ENCODE results near the gene ZDHHC14.
"Not testable (repeated sequence)": the region's sequence is repeated elsewhere in the genome, so short reads cannot be mapped to it uniquely, and the experiment has no call there.

Gene ZDHHC14

DNA sequence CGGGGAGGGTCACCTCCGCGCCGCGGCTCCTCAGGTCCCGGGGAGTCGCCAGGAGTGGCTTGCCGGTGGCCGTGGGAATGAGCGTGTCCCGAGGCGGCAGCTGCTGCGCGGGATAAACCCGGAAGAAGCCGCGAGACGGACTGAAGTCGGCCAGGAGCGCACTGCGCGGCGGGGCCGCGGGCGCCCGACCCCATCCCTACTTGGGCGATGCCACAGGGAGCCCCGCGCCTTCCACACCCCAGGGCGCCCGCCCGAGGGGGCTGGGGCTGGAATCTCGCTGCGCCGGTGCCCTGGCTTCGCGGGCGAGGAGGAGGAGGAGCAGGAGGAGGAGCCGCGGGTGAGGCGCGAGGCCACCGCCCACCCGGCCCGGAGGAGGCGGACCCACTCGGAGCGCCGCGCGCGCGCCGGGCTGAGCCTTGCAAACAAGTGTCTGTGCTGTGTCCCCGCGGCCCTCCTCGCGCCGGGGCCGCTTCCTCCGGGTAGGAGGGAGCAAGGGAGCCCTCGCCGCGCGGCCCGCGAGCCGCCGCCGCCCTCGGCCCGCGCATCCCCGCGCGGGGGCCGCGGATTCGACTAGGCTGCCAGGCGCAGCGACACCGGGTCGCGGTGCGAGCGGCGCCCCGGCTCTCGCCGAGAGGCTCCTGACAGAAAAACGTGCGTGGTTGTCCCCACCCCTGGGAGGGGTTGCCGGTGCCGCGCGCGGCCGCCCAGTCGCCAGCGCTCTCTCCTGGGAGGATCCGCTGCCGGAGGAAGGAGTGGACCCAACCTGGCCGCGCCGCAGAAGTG lies at the start of gene ZDHHC14:
TSS of gene ZDHHC14 (plus strand) at position 412 of the 783 bp plus-strand sequence.
- peak; percentile 77 for DNase-seq (ENCODE audit: low read depth)

DNA sequence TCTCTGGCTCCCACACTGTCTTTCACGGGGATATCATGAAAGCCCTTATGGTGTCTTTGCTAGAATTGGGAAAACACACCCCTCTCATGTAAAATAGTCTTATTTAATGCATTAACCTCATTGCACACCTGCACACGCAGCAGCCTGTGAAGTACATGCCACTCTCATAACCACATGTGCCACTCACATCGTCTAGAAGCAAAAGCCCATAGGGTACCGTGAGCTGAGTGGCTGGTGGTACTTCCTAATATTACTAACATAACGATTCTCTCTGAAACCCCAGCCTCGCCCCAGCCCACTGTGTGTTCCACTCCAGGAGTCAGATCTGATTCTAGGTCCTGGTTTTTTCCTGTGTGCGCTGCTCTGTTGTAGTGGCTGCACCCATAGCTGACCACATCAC lies 48.2 kb upstream of the ZDHHC14 start:
- no peak for DNase-seq (ENCODE audit: low read depth)

DNA sequence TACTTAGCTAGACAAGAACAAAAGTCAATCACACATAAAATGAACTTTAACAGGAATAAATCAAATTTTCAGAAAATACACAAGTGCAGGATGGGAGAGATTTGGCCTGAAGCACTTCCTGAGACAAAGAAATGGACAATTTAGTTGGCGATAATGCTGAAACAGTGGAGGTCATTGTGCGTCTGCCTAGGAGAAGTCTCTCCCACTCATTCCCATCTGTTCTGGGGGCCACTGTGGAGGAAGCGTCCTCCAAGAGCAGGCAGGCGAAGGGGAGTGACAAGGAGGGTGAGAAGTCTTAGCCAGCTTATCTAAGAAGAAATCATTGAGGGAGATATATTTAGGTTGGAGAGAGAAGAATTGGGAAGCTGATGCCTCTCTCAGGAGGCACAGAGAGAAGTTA lies 47.5 kb upstream of the ZDHHC14 start:
- no peak for DNase-seq (ENCODE audit: low read depth)

DNA sequence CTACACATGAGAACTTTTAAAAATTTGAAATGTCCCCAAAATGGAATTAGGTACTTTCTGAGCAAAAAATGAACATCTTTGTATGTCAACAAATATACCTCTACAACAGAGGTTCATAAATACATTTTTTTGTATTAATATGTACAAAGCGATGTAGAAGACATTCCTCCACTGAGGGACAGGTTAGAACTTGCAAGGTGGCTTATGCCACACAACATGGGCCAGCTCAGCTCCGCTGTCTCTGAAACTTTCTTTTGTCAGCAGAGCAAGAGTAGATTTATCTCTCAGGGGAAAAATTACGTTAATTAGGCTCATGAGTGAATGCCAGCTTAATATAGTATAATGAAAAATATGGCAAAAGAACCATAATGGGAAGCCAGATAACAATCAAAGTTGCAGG lies 47.0 kb upstream of the ZDHHC14 start:
- DNase-seq (ENCODE audit: low read depth): no peak

DNA sequence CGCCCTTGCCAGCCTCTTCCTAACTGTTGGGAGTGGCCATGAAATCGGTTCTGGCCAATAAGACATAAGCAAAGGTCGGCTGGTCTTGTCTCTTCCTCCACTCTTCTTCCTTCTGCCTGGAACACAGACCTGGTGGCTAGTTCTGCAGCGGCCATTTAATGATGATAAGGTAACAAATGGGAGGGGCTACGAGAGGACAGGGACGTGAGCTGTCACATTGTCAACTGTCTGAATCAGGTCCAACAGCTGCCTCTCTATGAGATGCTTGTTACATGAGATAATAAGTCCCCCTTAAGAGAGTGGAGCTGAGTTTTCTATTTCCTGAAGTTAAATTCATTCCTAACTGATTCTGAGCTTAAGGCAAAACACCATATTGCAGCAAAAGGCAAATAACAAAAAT lies 45.2 kb upstream of the ZDHHC14 start:
- DNase-seq (ENCODE audit: low read depth): no peak

DNA sequence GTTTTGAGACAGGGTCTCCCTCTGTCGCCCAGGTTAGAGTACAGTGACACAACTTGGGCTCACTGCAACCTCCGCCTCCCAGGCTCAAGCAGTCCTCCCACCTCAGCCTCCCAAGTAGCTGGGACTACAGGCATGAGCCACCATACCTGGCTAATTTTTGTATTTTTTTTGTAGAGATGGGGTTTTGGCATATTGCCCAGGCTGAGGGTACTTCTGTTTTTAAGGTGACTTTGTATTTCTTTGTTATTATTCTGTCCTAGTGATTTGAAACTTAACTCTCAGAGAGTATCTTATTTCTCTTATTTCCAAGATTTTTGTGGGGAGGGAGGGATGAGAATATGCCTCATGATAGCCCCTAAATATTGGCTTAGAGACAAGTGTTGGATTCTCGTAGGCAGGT lies 43.7 kb upstream of the ZDHHC14 start:
- not testable (repeated sequence) for DNase-seq (ENCODE audit: low read depth)

DNA sequence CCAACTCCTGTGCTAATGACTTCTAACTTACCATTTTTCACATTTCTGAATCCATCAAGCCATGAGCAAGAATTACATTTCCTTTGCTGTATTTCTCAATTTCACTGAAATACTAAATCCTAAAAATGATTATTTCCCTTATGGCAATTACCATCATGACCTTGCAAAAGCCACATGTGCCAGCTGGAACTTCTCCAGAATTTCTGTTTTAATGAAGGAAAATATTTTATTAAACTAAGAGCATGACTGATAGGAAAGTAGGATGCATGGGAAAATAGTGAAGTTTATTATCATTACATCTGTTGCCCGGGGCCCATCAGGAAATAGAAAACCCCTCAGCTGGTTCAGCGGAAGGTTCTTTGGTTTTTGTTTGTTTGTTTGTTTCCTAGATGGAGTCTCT lies 43.2 kb upstream of the ZDHHC14 start:
- no peak for DNase-seq (ENCODE audit: low read depth)

DNA sequence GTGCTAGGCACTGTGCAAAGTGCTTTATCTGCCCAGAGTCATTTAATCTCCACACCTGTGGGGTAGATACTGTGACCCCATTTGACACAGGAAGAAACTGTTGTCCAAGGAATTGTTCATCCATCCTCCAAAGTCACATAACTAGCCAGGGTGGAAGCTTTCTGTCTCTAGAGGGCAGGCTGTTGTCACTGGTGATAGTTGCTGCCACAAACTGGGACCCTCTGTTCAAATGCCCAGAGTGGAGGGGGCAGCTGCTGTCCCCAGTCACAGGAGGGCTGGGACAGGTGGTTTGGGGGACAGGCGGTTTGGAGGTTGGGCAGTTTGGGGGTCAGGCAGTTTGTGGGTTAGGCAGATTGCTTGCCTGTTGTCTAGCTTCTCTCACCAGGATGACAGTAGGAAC lies 41.6 kb upstream of the ZDHHC14 start:
- DNase-seq (ENCODE audit: low read depth): no peak

DNA sequence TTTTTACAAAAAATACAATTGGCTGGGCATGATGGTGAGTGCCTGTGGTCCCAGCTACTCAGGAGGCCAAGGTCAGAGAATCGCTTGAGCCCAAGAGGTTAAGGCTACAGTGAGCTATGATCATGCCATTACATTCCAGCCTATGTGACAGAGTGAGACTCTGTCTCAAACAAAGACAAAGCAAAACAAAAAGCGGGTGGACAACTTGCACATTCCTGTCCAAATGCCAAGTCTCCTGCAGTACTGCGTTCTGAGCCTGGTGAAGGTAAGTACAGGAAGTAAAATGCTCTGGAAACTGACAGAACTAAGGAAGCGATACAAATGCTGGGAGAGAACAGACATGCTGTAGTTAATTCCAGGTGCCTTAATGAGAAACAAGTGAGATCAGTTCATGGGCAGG lies 37.3 kb upstream of the ZDHHC14 start:
- DNase-seq (ENCODE audit: low read depth): no peak

DNA sequence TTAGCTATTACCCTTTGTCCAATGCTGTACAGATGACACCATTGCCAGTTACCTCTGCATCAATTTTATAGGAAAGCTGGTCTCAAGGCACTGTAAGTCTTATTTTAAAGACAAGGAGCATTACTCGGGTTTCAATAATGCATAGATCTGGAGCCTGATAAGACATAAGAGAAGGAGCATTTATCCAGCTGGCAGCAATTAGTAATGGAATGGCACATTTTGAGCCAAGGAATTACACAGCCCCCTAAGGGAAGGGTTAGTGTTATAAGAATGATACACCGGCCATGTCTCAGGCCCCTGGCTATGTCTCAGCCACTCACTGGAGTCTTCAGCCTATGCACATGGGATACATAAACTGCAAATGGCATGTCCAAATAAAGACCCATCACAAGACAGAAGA lies 34.6 kb upstream of the ZDHHC14 start:
- DNase-seq (ENCODE audit: low read depth): no peak

DNA sequence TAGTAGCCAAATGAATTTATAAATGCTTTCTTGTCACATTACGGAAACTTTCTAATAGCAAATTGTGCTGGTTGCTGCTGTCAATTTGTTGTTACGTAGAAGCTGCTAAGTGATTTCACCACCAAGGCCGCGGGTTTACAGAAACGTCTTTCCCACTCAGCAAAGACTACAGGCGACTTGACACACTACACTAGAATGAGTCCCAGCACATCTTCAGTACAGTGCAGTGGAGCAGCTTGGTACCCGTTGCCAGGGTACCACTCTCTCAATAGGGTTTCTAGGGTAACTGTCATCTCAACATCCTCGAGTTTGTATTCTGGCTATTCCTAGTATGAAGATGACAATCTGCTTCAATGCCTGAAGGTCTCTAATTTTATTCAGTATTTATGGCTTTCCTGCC lies 22.7 kb upstream of the ZDHHC14 start:
- DNase-seq (ENCODE audit: low read depth): no peak

DNA sequence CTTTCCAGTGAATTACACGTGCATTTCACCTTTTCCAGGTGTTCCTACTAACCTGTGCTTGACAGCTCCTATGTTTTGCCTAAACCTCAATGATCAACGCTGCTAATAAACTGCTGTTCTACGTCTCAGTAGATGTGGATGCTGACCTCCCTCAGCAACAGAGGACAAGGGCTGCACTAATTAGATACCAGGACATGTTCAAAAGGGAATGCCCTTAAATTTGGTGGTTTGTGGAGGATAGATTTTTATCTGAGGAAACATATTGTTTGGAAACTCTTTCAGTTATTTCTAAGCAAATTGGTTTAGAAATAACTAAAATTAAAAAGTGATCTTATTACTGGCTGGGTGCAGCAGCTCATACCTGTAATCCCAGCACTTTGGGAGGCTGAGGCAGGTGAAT lies 19.1 kb upstream of the ZDHHC14 start:
- DNase-seq (ENCODE audit: low read depth): no peak

DNA sequence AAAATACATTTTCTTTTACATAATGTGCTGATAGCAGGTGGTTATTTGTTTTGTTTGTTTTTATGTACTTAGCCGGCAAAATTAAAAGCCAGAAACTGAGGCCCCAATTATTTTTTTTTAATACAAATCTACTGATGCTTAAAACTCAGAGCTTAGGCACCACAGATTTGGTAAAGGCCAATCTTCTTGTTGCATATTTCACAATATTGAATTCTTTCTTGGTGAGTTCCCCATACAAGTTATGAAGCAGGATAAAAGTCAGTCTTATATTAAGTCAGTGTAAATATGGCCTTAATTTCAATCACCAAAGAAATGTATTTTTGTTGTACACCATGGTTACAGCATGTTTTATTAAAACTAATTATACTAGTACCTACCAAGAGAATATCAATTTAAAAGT lies 16.3 kb upstream of the ZDHHC14 start:
- no peak for DNase-seq (ENCODE audit: low read depth)

DNA sequence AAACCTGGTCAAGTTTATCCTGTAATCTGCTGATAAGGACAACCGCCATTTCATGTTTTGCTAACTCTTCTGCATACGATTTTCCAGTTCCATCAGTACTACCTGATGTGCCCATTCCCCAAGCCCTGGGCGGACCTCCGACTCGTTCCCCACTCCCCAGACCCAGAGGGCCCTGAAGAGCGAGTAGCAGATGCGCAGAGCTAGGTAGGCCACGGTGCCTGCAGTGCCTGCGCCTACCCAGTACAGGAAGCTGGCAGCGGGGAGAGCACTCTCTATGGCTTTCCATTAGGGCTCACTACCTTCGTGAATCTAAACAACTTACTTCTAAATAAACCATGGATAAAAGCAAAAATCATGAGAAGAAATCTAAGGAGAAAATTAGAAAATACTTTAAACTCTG lies 14.3 kb upstream of the ZDHHC14 start:
- DNase-seq (ENCODE audit: low read depth): no peak

DNA sequence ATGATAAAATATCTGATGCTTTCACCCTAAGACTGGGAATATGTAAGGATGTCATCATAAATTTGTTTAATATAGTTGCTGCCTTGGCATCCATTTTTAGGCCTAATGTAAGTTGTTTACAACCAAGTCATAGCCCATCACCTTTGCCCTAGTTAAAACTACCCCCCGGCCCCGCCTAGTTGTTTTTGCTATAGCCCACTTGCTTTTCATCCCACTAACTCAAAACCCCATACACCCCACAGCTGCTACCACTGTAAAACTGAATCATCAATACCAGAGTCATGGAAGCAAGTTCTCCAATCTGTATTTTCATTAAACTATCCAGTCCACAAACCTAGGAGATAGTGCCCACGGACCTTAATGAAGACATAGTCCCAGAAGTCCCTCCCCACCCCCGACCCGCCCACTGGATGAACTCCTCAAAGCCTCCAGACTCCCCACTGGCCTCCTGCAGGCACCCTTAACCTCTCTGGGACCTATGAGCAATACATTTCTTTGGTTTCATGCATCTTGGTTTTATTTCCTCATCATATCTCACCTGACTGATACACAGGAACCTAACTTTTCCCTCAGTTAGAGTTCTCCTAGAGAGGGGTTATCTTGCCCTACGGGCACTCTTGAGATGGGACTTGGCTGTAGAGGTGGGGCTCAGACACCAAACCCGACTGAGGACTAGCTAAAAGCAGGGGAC lies 12.5 kb upstream of the ZDHHC14 start:
- DNase-seq (ENCODE audit: low read depth): no peak

DNA sequence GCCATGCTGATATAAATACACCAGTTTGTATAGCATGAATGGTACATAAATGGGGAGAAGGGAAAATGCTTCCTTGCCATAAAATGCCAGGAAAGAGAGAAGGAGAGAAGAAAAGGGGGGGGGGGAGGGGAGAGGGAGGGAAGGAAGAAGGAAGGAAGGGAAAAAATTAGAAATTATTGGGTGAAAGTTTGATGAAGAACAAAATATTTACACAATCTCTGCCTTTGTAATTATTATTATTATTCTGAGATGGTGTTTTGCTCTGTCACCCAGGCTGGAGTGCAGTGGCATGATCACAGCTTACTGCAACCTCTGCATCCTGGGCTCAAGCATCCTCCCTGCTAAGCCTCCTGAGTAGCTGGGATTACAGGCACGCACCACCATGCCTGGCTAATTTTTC lies 10.2 kb upstream of the ZDHHC14 start:
- no peak for DNase-seq (ENCODE audit: low read depth)

DNA sequence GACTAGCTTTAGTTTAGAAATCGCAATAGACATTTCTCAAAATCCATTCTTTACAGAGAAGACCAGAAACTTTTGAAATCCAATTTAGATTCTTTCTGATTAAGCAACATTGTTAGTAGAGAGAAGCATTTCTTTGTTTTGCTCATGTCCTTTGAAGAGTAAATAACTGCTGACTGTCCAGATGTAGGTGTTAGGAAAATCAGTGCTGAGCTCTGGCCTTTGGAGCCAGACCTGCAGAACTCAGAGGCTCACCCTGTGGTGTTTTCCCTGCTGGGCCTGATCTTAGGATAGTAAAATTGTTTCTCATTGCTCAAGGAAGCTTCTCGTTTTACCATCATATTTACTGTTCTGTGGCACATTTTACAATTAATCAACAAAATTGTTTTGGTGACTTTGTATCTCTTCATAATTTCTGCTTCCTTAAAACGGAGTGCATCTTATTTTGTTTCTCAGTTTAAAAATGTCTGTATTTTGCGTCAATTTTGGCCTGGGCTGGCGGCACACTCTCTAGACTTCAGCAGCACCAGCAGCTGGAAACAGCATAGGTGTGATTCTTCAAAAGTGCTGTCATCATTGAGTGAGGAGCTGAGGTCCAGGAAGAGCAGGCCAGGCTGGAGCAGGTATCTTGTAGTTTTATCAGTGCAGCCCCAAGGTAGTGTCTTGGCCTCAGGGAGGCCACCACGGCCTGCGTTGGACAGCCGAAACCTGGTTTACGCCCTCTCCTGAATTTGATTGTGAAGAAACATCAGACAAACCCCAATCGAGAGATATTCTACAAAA lies 8.3 kb upstream of the ZDHHC14 start:
- DNase-seq (ENCODE audit: low read depth): no peak

DNA sequence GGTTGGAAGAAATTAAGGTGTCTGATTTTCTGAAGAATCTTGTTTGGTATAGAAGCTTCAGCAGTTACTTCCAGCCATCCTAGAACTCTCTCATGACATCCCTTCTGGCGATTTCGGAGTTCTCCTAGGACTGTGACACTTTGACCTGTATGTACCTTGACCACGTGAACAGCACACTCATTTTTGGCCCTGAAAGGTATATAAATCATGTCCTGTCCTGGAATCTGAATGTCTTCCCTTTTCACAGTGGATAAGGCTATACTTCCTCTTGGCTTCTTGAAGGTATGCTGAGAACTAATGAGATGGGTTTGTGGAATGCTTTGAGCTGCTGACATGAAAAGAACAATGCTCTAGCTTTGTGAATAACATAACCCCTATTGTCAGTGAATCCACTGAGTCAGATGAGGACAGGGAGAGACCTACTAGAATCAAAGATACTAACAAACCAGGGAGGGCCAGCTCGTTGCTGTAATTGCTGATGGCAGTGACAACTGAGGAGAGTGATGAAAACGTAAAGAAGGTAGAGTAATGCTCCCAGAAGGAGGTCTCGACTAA lies 6.0 kb upstream of the ZDHHC14 start:
- DNase-seq (ENCODE audit: low read depth): no peak

DNA sequence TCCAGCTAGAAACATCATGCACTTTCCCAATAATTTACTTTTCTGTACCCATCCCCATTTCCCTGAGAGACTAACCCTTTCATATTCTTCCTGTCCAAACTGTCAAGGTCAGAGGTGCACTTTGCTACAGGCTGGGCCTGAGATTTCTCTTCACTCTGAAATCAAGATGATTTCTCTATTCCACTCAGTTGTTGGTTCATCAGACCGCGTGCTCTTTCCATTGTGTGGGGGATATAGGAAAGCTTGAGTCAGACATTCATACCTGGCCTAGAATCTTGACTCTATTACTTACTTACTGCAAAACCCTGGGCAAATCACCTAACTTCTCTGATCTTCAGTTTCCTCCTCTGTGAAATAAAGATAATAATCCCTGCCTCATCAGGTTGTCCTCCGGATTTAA lies 4.7 kb upstream of the ZDHHC14 start:
- DNase-seq (ENCODE audit: low read depth): no peak

DNA sequence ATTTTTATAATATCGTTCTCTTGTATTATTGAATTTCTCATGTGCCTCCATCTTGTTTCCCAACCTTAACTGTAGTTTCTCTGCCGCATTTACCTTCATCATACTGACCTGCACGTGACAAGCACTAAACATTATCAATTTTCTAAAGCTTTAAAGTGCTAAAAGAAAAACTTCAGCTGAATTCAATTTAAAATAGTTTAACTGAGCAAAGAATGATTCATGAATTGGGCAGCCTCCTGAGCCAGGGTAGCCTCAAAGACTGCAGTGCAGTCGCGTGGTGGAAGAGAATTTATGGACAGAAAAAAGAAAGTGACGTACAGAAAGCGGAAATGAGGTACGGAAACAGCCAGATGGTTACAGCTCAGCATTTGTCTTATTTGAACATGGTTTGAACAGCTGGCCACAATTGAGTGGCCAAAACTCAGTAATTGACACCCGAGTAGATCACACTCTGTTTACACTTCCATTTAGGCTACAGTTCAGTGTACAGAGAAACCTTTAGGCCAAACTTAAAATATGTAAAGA lies 4.2 kb upstream of the ZDHHC14 start:
- DNase-seq (ENCODE audit: low read depth): no peak

DNA sequence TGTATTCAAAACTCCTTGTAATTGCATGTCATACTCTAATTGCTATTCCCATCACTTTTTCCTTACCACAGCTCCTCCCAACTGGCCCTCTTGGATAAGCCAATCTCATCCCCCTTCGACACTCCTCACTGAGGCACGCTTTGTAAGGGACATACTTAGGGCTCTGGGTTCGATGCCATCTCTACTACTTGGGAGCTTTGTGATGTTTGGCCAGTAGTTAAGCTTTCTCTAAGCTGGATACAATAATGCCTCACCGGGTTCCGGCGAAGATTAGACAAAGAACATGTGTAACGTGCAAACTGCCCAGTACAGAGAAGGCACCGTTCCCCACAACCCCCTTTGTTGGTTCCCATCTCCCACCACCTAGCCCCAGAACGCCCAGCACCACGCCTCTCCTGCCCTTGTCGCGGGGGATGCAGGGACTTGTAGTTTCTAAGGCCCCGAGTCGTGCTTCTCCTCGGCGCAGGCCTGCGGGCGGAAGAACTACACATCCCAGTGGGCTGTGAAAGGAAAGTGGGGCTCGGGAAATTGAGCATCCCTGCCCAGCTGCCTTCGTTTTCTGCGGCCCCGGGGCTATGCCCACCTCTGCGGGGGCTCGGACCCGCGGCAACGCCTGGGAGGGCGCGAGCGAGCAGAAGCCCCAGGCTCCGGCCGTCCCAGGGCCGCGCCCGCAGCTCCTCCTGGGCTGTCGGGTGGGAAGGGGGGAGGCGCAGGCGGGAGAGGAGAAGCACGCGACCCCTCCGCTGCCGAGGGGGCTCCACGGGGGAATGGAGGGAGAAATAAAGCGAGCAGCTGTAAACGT lies 1.1 kb upstream of the ZDHHC14 start:
- peak; percentile 68 for DNase-seq (ENCODE audit: low read depth)

DNA sequence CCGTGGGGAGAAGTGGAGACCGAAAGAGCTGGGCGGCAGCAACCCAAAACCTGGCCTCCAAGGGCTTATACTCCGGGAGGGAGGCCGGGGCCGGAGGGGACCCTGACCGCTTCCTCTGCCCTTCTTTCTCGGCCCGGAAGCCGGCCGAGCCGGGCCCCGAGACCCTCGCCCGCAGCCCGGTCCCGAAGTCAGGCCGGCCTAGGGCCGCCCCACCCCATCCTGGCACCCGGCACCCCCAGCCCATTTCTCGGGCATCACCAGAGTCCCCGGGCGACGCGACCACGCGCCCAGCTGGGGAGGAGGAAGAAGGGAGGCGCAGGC lies 572 bp upstream of the ZDHHC14 start:
- peak; percentile 18 for DNase-seq (ENCODE audit: low read depth)

All from stimulated activated CD8-positive, alpha-beta memory T cell treated with anti-CD3 and anti-CD28 coated beads, Interleukin-15, amount 100 ng/mL, for 24 hours (primary cell).